Neural progenitor cell (in vitro differentiated cells): ENCODE measurements around the gene ZSCAN5C.
A peak's percentile ranks its signal among the peaks of the same experiment; 100 is the strongest.

ENCODE experiments used
- EZH2 ChIP-seq: fragments of 200-600 bp; sonication (generic); IDR thresholded peaks from 2 replicates; pipeline ENCODE4 v1.6.1; 2017; ENCODE audit warnings: antibody characterized with exemption, mild to moderate bottlenecking, moderate library complexity
- TF ChIP-seq, protein P1 (sequence below): fragments of 200-600 bp; sonication (generic); IDR thresholded peaks from 2 replicates; pipeline ENCODE4 v1.5.1; 2017; ENCODE audit warnings: antibody characterized with exemption, mild to moderate bottlenecking

GRCh38 chr19:56155124-56155687 is 46.9 kb upstream of the ZSCAN5C start:
- TF ChIP-seq EZH2 = no peak
- TF ChIP-seq, protein P1, sequence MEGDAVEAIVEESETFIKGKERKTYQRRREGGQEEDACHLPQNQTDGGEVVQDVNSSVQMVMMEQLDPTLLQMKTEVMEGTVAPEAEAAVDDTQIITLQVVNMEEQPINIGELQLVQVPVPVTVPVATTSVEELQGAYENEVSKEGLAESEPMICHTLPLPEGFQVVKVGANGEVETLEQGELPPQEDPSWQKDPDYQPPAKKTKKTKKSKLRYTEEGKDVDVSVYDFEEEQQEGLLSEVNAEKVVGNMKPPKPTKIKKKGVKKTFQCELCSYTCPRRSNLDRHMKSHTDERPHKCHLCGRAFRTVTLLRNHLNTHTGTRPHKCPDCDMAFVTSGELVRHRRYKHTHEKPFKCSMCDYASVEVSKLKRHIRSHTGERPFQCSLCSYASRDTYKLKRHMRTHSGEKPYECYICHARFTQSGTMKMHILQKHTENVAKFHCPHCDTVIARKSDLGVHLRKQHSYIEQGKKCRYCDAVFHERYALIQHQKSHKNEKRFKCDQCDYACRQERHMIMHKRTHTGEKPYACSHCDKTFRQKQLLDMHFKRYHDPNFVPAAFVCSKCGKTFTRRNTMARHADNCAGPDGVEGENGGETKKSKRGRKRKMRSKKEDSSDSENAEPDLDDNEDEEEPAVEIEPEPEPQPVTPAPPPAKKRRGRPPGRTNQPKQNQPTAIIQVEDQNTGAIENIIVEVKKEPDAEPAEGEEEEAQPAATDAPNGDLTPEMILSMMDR = peak; percentile 57
